ENCODE results near the gene TYW5.

Gene TYW5

DNA sequence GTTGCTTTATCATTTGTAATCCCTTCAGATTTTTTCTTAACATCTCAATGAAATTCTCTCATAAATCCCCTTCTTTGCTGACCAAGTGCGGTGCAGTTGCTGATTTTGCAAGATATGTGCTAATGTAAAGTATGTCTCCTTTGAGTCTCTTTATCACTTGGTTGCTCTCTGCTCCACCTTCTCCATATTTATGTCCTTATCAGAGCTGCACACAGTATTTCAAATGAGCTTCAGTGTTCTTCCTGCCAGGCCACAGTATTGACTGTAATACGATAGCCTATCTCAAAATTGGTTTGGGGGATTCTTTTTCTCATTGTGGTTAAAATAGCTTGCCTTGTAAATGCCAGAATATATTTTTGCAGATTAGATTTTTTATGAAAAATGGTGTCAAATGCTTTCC lies 32.3 kb upstream of the TYW5 start:
- Mint-ChIP-seq H3K36me3 (ENCODE audit: low read depth) (no peaks in the 10 kb centered on the region), H3K27me3 (ENCODE audit: low read depth, poor library complexity) (no peaks in the 10 kb centered on the region), H3K4me1 (peaks cover 14% of the 10 kb centered on the region), H3K4me3 (no peak overlapping the region), H3K9me3 (no peaks in the 10 kb centered on the region), H3K27ac (no peak overlapping the region)
- TF ChIP-seq CTCF (IDR thresholded peaks at IDR 0.05) = no peak
- DNase-seq = no peak

DNA sequence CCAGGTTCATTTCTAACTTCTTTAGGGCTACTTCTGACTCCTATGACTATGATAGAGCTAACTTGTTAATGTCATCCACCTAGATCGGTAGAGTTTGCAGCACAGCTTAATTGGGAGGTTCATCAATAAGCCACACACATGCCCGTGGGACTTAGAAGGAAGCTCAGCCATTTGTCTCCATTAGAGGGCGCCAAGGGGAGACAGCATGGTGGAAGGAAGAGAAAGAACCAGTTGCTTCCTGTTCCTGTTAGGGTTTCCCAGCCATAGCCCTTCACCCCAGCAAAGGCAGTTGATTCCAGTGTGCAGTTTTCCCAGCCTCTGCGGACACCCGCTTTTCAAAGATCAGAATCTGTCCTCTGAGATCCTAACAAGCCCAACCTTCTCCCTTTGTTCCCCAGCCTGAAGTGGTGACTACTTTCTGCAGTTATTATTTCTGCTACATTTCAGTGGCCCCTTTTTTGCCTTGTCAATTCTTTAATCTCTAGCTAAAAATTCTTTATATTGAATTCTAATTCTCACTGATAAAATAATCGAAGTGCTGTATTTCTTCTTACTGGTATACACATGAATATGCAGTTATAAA lies 30.4 kb upstream of the TYW5 start:
- peak; percentile 53 for DNase-seq
- peaks cover 20% of the 10 kb centered on the region for H3K4me1 Mint-ChIP-seq
- no peak overlapping the region for H3K27ac Mint-ChIP-seq

DNA sequence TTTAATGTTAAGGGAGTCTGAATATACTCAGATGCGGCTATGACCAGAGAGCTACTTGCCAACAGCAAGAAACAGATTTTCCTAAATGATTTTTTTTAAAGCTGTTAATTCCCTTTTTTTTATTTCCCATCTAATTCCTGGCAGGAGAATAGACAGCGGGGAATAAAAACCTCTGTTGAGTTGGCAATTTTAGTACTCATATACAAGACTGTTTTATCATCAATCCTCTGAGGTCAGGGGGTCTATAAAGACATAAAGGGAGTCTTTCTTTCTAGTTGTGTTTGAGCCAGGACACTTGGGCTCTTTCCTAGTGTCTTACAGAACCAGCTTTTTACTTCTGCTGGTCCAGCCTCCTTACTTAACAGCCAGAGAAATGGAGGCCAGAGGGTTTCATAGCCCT lies 29.5 kb upstream of the TYW5 start:
- H3K36me3 Mint-ChIP-seq (ENCODE audit: low read depth) = no peaks in the 10 kb centered on the region

More for the DNA sequence above, 30.4 kb upstream of the TYW5 start:
- peak; percentile 53 for TF ChIP-seq CTCF (IDR thresholded peaks at IDR 0.05)
- Mint-ChIP-seq H3K4me3 (no peak overlapping the region), H3K36me3 (ENCODE audit: low read depth) (no peaks in the 10 kb centered on the region), H3K27me3 (ENCODE audit: low read depth, poor library complexity) (no peaks in the 10 kb centered on the region), H3K9me3 (no peaks in the 10 kb centered on the region)

GRCh38 chr2:199984159-199984558 lies 28.9 kb upstream of the TYW5 start:
- Mint-ChIP-seq H3K27ac (no peak overlapping the region), H3K9me3 (no peaks in the 10 kb centered on the region), H3K27me3 (ENCODE audit: low read depth, poor library complexity) (no peaks in the 10 kb centered on the region), H3K4me3 (no peak overlapping the region), H3K36me3 (ENCODE audit: low read depth) (no peaks in the 10 kb centered on the region), H3K4me1 (peaks cover 25% of the 10 kb centered on the region)
- DNase-seq = no peak
- TF ChIP-seq CTCF (IDR thresholded peaks at IDR 0.05) = no peak

More for the DNA sequence above, 29.5 kb upstream of the TYW5 start:
- Mint-ChIP-seq H3K27me3 (ENCODE audit: low read depth, poor library complexity) (no peaks in the 10 kb centered on the region), H3K9me3 (no peaks in the 10 kb centered on the region), H3K4me3 (no peak overlapping the region), H3K27ac (no peak overlapping the region), H3K4me1 (peaks cover 24% of the 10 kb centered on the region)
- no peak for DNase-seq
- no peak for TF ChIP-seq CTCF (IDR thresholded peaks at IDR 0.05)

DNA sequence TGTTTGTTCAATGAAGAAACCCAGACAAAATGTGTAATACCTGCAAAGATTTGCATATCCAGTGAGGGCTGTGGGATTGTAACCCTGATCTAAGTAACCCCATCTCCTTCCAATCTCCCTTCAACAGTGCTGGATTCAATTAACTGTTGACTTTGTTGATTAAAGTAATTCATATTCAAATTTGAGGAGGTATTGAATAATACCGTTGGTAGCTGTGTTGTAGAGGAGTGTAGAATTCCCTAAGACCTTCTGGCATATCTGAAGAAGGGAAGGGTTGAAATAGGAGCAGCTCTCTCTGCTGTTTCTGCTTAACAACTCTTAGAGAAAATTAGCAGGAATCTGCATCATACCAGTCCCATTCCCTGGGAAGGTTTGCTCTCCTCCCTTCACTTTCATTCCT lies 28.2 kb upstream of the TYW5 start:
- H3K4me1 Mint-ChIP-seq = peaks cover 22% of the 10 kb centered on the region
- TF ChIP-seq CTCF (IDR thresholded peaks at IDR 0.05) = no peak
- H3K9me3 Mint-ChIP-seq = no peaks in the 10 kb centered on the region
- H3K4me3 Mint-ChIP-seq = no peak overlapping the region
- no peaks in the 10 kb centered on the region for H3K36me3 Mint-ChIP-seq (ENCODE audit: low read depth)
- DNase-seq = no peak
- H3K27ac Mint-ChIP-seq = no peak overlapping the region
- H3K27me3 Mint-ChIP-seq (ENCODE audit: low read depth, poor library complexity) = no peaks in the 10 kb centered on the region

DNA sequence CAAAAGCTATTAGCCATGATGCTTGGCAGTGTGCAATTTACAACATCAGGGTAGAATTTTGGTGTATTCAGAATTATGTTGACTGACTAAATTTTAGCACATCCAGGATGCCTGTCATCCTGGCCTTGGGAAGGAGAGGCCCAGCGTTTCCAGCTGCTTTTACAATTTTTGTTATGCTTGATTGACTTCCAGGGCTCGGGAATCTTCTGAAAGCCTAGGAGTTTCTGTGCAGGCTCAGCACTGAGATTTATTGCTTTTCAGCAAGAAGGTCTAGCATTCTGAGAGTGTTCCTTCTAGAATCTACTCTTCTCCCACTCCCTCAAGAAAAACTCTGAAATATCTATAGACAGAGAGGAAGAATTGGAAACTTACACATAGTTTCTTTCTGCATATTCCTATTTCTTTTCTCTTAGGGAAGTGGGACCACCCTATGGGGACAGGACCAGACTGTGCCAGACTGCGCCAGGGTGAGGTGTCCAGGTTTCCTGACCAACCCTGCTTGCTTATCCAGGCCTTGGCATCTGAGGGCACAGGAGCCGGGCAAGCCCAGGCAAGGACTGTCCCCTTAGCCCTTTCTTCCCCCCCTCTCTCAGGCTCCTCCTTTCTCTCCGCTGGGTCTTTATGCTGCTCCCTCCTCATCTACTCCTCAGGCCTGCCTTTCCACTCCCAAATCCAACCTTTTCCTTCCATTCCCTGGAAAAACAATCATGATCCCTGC lies 27.0 kb upstream of the TYW5 start:
- Mint-ChIP-seq H3K4me3 (no peak overlapping the region), H3K4me1 (peaks cover 22% of the 10 kb centered on the region), H3K27ac (no peak overlapping the region)

More for the DNA sequence above, 27.0 kb upstream of the TYW5 start:
- H3K36me3 Mint-ChIP-seq (ENCODE audit: low read depth) = no peaks in the 10 kb centered on the region
- no peaks in the 10 kb centered on the region for H3K27me3 Mint-ChIP-seq (ENCODE audit: low read depth, poor library complexity)
- TF ChIP-seq CTCF (IDR thresholded peaks at IDR 0.05) = no peak
- DNase-seq = peak; percentile 9
- no peaks in the 10 kb centered on the region for H3K9me3 Mint-ChIP-seq

All from nephron progenitor cell (in vitro differentiated cells).